ENCODE results near the gene ZCCHC7. TPM values are rescaled to one million over a fixed set of nuclear protein-coding genes. Genes with fewer than 3 reads are reported as not detected.

The ZCCHC7 gene
- total and polyA plus RNA-seq, 9 of the 15 experiments (the other 6 are each of a cell fraction or from before 2014, with no cell fraction given): 34.1 to 68.9 (median 48.8) TPM

- TF ChIP-seq ELF4 (CRISPR knock-in tag; IDR thresholded peaks at IDR 0.05) (peak; percentile 86), PCBP1 (IDR thresholded peaks at IDR 0.05; ENCODE audit: low read depth, low read length, poor library complexity, severe bottlenecking) (no peak), RHOXF2B (CRISPR knock-in tag; conservative IDR thresholded peaks at IDR 0.05) (no peak), ZMIZ1 (IDR thresholded peaks at IDR 0.05; ENCODE audit: low read depth in 2 of 2, low read length in 2 of 2) (peak in 1 of 2 experiments; percentile 97; a peak in 2 of 4 replicates), ZNF740 (CRISPR knock-in tag; IDR thresholded peaks at IDR 0.05) (no peak), ZNF740 (tag; IDR thresholded peaks at IDR 0.05) (peak in 1 of 2 experiments; percentile 49; a peak in 1 of 4 replicates)
- TF ChIP-seq, protein P1, sequence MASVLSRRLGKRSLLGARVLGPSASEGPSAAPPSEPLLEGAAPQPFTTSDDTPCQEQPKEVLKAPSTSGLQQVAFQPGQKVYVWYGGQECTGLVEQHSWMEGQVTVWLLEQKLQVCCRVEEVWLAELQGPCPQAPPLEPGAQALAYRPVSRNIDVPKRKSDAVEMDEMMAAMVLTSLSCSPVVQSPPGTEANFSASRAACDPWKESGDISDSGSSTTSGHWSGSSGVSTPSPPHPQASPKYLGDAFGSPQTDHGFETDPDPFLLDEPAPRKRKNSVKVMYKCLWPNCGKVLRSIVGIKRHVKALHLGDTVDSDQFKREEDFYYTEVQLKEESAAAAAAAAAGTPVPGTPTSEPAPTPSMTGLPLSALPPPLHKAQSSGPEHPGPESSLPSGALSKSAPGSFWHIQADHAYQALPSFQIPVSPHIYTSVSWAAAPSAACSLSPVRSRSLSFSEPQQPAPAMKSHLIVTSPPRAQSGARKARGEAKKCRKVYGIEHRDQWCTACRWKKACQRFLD (CRISPR knock-in tag; IDR thresholded peaks at IDR 0.05): peak; percentile 98
- TF ChIP-seq, protein P2, sequence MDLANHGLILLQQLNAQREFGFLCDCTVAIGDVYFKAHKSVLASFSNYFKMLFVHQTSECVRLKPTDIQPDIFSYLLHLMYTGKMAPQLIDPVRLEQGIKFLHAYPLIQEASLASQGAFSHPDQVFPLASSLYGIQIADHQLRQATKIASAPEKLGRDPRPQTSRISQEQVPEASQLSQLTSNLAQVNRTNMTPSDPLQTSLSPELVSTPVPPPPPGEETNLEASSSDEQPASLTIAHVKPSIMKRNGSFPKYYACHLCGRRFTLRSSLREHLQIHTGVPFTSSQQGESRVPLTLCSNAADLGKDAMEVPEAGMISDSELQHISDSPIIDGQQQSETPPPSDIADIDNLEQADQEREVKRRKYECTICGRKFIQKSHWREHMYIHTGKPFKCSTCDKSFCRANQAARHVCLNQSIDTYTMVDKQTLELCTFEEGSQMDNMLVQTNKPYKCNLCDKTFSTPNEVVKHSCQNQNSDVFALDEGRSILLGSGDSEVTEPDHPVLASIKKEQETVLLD (IDR thresholded peaks at IDR 0.05): no peak
- TF ChIP-seq, protein P3, sequence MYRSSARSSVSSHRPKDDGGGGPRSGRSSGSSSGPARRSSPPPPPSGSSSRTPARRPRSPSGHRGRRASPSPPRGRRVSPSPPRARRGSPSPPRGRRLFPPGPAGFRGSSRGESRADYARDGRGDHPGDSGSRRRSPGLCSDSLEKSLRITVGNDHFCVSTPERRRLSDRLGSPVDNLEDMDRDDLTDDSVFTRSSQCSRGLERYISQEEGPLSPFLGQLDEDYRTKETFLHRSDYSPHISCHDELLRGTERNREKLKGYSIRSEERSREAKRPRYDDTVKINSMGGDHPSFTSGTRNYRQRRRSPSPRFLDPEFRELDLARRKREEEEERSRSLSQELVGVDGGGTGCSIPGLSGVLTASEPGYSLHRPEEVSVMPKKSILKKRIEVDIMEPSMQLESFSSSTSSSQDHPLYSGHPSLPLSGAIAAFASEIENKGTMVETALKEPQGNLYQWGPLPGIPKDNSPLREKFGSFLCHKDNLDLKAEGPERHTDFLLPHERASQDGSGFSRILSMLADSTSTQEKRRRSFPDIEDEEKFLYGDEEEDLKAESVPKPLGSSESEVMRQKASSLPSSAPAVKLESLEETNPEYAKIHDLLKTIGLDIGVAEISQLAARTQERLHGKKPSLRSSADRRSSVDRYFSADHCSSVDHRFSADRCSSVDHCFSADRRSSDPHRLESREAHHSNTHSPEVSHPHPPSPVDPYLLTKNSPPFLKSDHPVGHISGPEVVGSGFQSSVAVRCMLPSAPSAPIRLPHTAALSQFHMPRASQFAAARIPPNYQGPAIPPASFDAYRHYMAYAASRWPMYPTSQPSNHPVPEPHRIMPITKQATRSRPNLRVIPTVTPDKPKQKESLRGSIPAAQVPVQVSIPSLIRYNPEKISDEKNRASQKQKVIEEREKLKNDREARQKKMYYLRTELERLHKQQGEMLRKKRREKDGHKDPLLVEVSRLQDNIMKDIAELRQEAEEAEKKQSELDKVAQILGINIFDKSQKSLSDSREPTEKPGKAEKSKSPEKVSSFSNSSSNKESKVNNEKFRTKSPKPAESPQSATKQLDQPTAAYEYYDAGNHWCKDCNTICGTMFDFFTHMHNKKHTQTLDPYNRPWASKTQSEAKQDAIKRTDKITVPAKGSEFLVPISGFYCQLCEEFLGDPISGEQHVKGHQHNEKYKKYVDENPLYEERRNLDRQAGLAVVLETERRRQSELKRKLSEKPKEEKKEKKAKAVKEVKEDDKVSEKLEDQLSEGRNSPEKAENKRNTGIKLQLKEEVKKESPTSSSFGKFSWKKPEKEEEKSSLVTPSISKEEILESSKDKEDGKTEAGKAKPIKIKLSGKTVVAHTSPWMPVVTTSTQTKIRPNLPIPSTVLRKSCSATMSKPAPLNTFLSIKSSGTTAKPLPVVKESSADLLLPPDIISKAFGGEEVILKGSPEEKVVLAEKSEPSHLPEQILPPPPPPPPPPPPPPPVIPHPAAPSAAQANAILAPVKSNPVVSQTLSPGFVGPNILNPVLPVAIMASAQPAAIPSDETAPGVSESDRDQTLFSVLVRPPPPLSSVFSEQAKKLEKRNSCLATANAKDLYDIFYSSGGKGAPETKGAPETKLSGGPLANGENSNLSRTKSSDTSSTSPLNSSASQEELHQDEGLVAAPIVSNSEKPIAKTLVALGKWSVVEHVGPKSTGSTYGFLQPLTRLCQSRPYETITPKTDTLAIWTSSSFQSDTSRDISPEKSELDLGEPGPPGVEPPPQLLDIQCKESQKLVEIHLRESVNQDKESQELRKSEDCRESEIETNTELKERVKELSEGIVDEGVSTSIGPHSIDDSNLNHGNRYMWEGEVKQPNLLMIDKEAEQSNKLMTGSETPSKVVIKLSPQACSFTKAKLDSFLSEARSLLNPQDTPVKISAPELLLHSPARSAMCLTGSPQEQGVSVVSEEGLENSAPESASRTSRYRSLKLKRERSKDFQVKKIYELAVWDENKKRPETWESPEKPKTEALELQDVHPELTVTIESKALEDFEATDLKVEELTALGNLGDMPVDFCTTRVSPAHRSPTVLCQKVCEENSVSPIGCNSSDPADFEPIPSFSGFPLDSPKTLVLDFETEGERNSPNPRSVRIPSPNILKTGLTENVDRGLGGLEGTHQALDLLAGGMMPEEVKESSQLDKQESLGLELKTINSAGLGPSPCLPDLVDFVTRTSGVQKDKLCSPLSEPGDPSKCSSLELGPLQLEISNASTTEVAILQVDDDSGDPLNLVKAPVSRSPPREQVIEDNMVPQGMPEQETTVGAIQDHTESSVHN (IDR thresholded peaks at IDR 0.05; ENCODE audit: borderline replicate concordance in 1 of 2, low read depth in 1 of 2): no peak
These were observed 77.0 kb downstream of the ZCCHC7 start (continued) for GRCh38 chr9:37197158-37198038.
